ENCODE results near the gene NR2F1.

GRCh38 chr5:93593476-93594131, 10.6 kb downstream of the NR2F1 start:
- TF ChIP-seq CTCF (conservative IDR thresholded peaks at IDR 0.05; ENCODE audit: low read depth, low read length): no peak
- TF ChIP-seq EZH2 (IDR thresholded peaks at IDR 0.05; ENCODE audit: low read length, unreplicated experiment): no peak
- TF ChIP-seq EZH2phosphoT487 (IDR thresholded peaks at IDR 0.05; ENCODE audit: borderline replicate concordance, low read length): no peak
